Erythroblast (primary cell): Measurements from ENCODE around the gene MAPK8IP2.

Experiments used
- GATA1 ChIP-seq: IDR thresholded peaks from 2 replicates; pipeline ENCODE4 v1.6.1; 2011; ENCODE audit warnings: low read depth, mild to moderate bottlenecking, control low read depth, low read length, moderate library complexity
- POLR2A ChIP-seq: IDR thresholded peaks from 2 replicates; pipeline ENCODE4 v1.6.1; 2011; ENCODE audit warnings: mild to moderate bottlenecking, low read length

DNA sequence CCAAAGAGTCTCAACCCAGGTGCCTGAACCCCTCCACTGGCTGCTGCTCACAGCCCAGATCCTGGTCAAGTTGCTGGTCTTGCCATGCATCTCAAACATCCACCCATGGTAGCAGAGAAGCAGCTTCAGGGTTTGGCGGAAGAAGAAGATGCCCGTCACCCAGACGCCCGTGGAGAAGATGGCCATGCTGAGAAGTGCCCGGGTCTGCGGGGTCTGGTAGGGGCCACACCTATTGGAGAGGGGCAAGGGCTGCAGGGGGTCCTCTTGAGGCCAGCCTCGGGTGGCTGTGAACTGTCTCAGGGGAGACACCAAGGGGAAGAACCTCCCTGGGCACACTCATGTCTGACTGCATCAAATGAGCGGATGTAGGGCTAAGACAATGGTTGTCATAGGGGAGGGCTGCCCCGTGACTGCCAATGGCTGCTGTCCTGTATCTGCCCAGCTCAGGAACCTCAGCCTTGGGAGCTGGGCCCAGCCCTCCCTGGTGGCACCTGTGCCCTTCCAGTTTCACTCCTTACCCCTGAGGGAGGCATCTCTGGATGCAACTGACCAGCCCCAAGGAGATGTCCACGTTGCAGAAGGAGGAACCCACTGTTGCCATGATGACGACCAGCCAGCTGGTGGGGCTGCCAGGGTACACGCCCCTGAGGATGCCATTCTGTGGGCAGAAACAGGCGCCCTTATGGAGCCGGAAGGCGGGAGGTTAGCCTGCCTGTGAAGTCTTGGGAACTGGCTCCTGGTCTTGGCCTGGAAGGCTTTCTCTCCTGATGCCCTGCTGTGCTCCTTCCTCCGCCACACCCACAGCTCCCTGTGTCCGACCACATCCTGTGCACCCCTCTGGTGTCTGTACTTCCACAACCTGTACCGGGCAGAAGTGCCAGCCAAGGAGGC lies 23.5 kb upstream of the MAPK8IP2 start:
- TF ChIP-seq POLR2A (no peak), GATA1 (no peak)
